Rectal smooth muscle tissue (tissue), 1 donor: Measurements from ENCODE around the gene ACTL10.

Experiments used
- H3K27ac ChIP-seq: one replicate; pipeline ENCODE4 v1.7.0; 2013; ENCODE audit warnings: low read depth, low read length, inconsistent platforms
- H3K27me3 ChIP-seq: one replicate; pipeline ENCODE4 v1.7.0; 2013; ENCODE audit warnings: low read length; ENCODE audit not compliant: control insufficient read depth, insufficient read depth
- H3K36me3 ChIP-seq: one replicate; pipeline ENCODE4 v1.7.0; 2013; ENCODE audit warnings: low read length; ENCODE audit not compliant: control insufficient read depth, insufficient read depth
- H3K4me1 ChIP-seq: one replicate; pipeline ENCODE4 v1.7.0; 2013; ENCODE audit warnings: low read length; ENCODE audit not compliant: control insufficient read depth, insufficient read depth
- H3K4me3 ChIP-seq: one replicate; pipeline ENCODE4 v1.7.0; 2013; ENCODE audit warnings: low read length
- H3K9ac ChIP-seq: one replicate; pipeline ENCODE4 v1.7.0; 2013; ENCODE audit warnings: low read length

The ACTL10 gene

GRCh38 chr20:33701629-33702450 lies 35.1 kb downstream of the ACTL10 start:
- H3K36me3 ChIP-seq = peaks cover 3% of the 10 kb centered on the region
- H3K27ac ChIP-seq = no peak overlapping the region

GRCh38 chr20:33702861-33703260 lies 36.1 kb downstream of the ACTL10 start:
- Histone ChIP-seq H3K4me1 (peaks cover 3% of the 10 kb centered on the region), H3K36me3 (peaks cover 3% of the 10 kb centered on the region), H3K4me3 (no peak overlapping the region), H3K9ac (no peak overlapping the region), H3K27ac (no peak overlapping the region), H3K27me3 (no peaks in the 10 kb centered on the region)

More at GRCh38 chr20:33701629-33702450, 35.1 kb downstream of the ACTL10 start:
- peaks cover 10% of the 10 kb centered on the region for H3K4me1 ChIP-seq
- H3K27me3 ChIP-seq = no peaks in the 10 kb centered on the region
- H3K4me3 ChIP-seq = no peak overlapping the region
- H3K9ac ChIP-seq = no peak overlapping the region

GRCh38 chr20:33703498-33704137 lies 36.9 kb downstream of the ACTL10 start:
- Histone ChIP-seq H3K4me1 (peaks cover 3% of the 10 kb centered on the region), H3K9ac (no peak overlapping the region), H3K4me3 (no peak overlapping the region), H3K27me3 (no peaks in the 10 kb centered on the region), H3K36me3 (peaks cover 3% of the 10 kb centered on the region), H3K27ac (no peak overlapping the region)

- Histone ChIP-seq H3K27ac (no peak overlapping the region), H3K9ac (no peak overlapping the region), H3K36me3 (peaks cover 3% of the 10 kb centered on the region), H3K27me3 (no peaks in the 10 kb centered on the region), H3K4me3 (no peak overlapping the region), H3K4me1 (peaks cover 3% of the 10 kb centered on the region)
Measured at GRCh38 chr20:33704197-33704924, 37.6 kb downstream of the ACTL10 start.

GRCh38 chr20:33707668-33708067 lies 40.9 kb downstream of the ACTL10 start:
- Histone ChIP-seq H3K27ac (no peak overlapping the region), H3K27me3 (no peaks in the 10 kb centered on the region), H3K36me3 (peaks cover 17% of the 10 kb centered on the region), H3K4me1 (peaks cover 3% of the 10 kb centered on the region), H3K9ac (no peak overlapping the region), H3K4me3 (no peak overlapping the region)

DNA sequence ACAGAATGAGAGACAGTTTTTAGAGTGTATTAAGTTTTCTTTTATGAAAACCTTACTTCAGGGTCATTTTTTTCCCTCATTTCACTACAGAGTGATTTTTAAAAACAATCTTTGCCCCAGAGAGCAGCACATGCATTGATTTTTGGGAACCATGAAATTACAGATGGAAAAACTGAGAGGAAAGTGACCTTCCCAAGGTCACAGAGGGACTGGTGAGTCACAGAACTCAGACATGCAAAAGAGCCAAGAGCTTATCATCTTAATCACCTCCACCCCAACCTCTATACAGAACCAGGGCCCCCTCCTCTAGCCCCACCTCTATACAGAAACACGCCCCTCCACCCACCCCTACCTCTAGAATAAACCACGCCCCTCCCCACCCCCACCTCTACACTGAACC lies 42.7 kb downstream of the ACTL10 start:
- Histone ChIP-seq H3K36me3 (peaks cover 27% of the 10 kb centered on the region), H3K27ac (no peak overlapping the region), H3K9ac (no peak overlapping the region), H3K27me3 (no peaks in the 10 kb centered on the region), H3K4me1 (no peaks in the 10 kb centered on the region), H3K4me3 (no peak overlapping the region)

DNA sequence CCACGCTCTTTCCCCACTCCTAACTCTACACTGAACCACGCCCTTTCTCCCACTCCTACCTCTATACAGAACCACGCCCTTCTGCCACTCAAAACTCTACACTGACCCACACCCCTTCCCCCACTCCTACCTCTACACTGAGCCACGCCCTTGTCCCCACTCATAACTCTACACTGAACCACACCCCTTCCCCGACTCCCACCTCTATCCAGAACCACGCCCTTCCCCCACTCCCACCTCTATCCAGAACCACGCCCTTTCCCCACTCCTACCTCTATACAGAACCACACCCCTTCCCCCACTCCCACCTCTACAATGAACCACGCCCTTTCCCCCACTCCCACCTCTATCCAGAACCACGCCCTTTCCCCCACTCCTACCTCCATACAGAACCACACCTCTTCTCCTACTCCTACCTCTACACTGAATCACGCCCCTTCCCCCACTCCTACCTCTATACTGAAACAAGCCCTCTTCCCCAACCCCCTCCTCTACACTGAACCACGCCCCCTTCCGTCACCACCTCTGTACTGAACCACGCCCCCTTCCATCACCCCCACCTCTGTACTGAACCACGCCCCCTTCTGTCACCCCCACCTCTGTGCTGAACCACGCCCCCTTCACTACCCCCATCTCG lies 43.3 kb downstream of the ACTL10 start:
- Histone ChIP-seq H3K9ac (no peak overlapping the region), H3K27me3 (no peaks in the 10 kb centered on the region), H3K4me3 (no peak overlapping the region), H3K27ac (no peak overlapping the region), H3K36me3 (peaks cover 27% of the 10 kb centered on the region), H3K4me1 (no peaks in the 10 kb centered on the region)

GRCh38 chr20:33710681-33711445 lies 44.1 kb downstream of the ACTL10 start:
- no peak overlapping the region for H3K27ac ChIP-seq
- H3K27me3 ChIP-seq = no peaks in the 10 kb centered on the region
- no peaks in the 10 kb centered on the region for H3K4me1 ChIP-seq
- H3K9ac ChIP-seq = no peak overlapping the region
- peaks cover 27% of the 10 kb centered on the region for H3K36me3 ChIP-seq
- H3K4me3 ChIP-seq = no peak overlapping the region

DNA sequence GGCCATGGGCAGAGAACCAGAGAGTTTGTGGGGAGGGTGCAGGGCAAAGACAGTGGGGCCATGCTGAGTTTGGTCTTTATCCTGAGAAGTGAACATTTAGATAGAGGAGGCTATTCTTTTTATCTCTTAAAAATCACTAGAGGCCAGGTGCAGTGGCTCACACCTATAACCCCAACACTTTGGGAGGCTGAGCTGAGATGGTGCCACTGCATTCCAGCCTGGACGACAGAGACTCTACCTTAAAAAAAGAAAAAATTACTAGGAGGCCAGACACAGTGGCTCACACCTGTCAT lies 44.6 kb downstream of the ACTL10 start:
- peaks cover 26% of the 10 kb centered on the region for H3K36me3 ChIP-seq
- H3K9ac ChIP-seq = no peak overlapping the region
- no peak overlapping the region for H3K4me3 ChIP-seq
- H3K27me3 ChIP-seq = no peaks in the 10 kb centered on the region
- no peak overlapping the region for H3K27ac ChIP-seq
- no peaks in the 10 kb centered on the region for H3K4me1 ChIP-seq

GRCh38 chr20:33713865-33714367 lies 47.2 kb downstream of the ACTL10 start:
- Histone ChIP-seq H3K4me3 (no peak overlapping the region), H3K4me1 (no peaks in the 10 kb centered on the region), H3K36me3 (peaks cover 24% of the 10 kb centered on the region), H3K27me3 (no peaks in the 10 kb centered on the region), H3K9ac (no peak overlapping the region), H3K27ac (no peak overlapping the region)

GRCh38 chr20:33716498-33716897 lies 49.8 kb downstream of the ACTL10 start:
- no peaks in the 10 kb centered on the region for H3K27me3 ChIP-seq
- H3K27ac ChIP-seq = no peak overlapping the region

More at GRCh38 chr20:33716498-33716897, 49.8 kb downstream of the ACTL10 start:
- Histone ChIP-seq H3K4me1 (no peaks in the 10 kb centered on the region), H3K36me3 (peaks cover 15% of the 10 kb centered on the region), H3K4me3 (no peak overlapping the region), H3K9ac (no peak overlapping the region)
